IMR-90 (cell line): ENCODE data around the gene GTF2A1L. TPM values are rescaled to one million over a fixed set of nuclear protein-coding genes. Genes with fewer than 3 reads are reported as not detected.
"Not testable (repeated sequence)": the region's sequence is repeated elsewhere in the genome, so short reads cannot be mapped to it uniquely, and the experiment has no call there.

ENCODE experiments used
- ATAC-seq: fragments of 200-7000 bp; cut with Tn5 transposase; 2 replicates; pipeline ENCODE4 v1.9.1; 2020; ENCODE audit warnings: low read depth, mild to moderate bottlenecking, moderate library complexity
- BruUV-seq: library from RNA; stranded (reverse); fragments of 400-500 nt; replicated peaks from 2 replicates; lab custom pipeline; 2021; lab: Mats Ljungman, UMichigan
- CTCF ChIA-PET: fragments of 300-600 bp; formaldehyde crosslinking; extraction: SDS; loops from one replicate; lab custom pipeline; 2021; ENCODE audit warnings: antibody characterized with exemption; lab: Yijun Ruan, JAX
- POLR2A ChIA-PET: fragments of 300-600 bp; sonication (Branson Sonifier 250); formaldehyde crosslinking; loops from one replicate; lab custom pipeline; 2022; ENCODE audit warnings: antibody characterized with exemption; ENCODE audit not compliant: unreplicated experiment; lab: Charles Lee
- DNase-seq: peaks from one replicate; pipeline ENCODE4 v3.0.0; 2013
- H2AFZ ChIP-seq: replicated peaks from 2 replicates; pipeline ENCODE3; 2013; ENCODE audit warnings: low read length, mild to moderate bottlenecking; ENCODE audit not compliant: poor library complexity
- H2AK5ac ChIP-seq: 2 replicates; pipeline ENCODE4 v1.6.1; 2013; ENCODE audit warnings: low read depth, low read length, inconsistent platforms
- H2AK9ac ChIP-seq: replicated peaks from 2 replicates; pipeline ENCODE3; 2013; ENCODE audit warnings: mild to moderate bottlenecking, low read depth, low read length, moderate library complexity; ENCODE audit not compliant: poor library complexity
- H2BK120ac ChIP-seq: 2 replicates; pipeline ENCODE4 v1.6.1; 2013; ENCODE audit warnings: low read depth, low read length, inconsistent platforms
- H2BK15ac ChIP-seq: 3 replicates; pipeline ENCODE4 v1.6.1; 2013; ENCODE audit warnings: low read depth, low read length, inconsistent platforms
- H2BK20ac ChIP-seq: 2 replicates; pipeline ENCODE4 v1.6.1; 2013; ENCODE audit warnings: low read depth, mild to moderate bottlenecking, inconsistent platforms, low read length, moderate library complexity
- H2BK5ac ChIP-seq: 2 replicates; pipeline ENCODE4 v1.6.1; 2013; ENCODE audit warnings: mild to moderate bottlenecking, low read depth, low read length, inconsistent platforms; ENCODE audit not compliant: poor library complexity, severe bottlenecking
- H3K14ac ChIP-seq: replicated peaks from 2 replicates; pipeline ENCODE4 v1.6.1; 2013; ENCODE audit warnings: low read depth, low read length, inconsistent platforms
- H3K18ac ChIP-seq: 2 replicates; pipeline ENCODE4 v1.6.1; 2013; ENCODE audit warnings: low read depth, low read length, control low read depth
- H3K23ac ChIP-seq: 2 replicates; pipeline ENCODE4 v1.6.1; 2013; ENCODE audit warnings: low read depth, low read length, inconsistent platforms
- H3K27ac ChIP-seq: 2 replicates; pipeline ENCODE4 v1.5.1; 2013; ENCODE audit warnings: mild to moderate bottlenecking, control low read depth, low read length; ENCODE audit not compliant: insufficient read depth
- H3K27me3 ChIP-seq: 2 replicates; pipeline ENCODE4 v1.6.1; 2013; ENCODE audit warnings: low read length; ENCODE audit not compliant: control insufficient read depth, insufficient read depth
- H3K36me3 ChIP-seq: 2 replicates; pipeline ENCODE4 v1.6.1; 2013; ENCODE audit warnings: low read length, mixed read lengths; ENCODE audit not compliant: control insufficient read depth, insufficient read depth
- H3K4ac ChIP-seq: 2 replicates; pipeline ENCODE4 v1.6.1; 2013; ENCODE audit warnings: low read depth, low read length, inconsistent platforms
- H3K4me1 ChIP-seq: 2 replicates; pipeline ENCODE4 v1.6.1; 2013; ENCODE audit warnings: low read length, mixed read lengths; ENCODE audit not compliant: control insufficient read depth, insufficient read depth
- H3K4me2 ChIP-seq: 2 replicates; pipeline ENCODE4 v1.6.1; 2013; ENCODE audit warnings: low read depth, mild to moderate bottlenecking, control low read depth, low read length, moderate library complexity
- H3K4me3 ChIP-seq: 2 replicates; pipeline ENCODE4 v1.5.1; 2013; ENCODE audit warnings: low read depth, mild to moderate bottlenecking, control low read depth, low read length, moderate library complexity; ENCODE audit not compliant: insufficient read depth
- H3K56ac ChIP-seq: 2 replicates; pipeline ENCODE4 v1.6.1; 2013; ENCODE audit warnings: low read length, inconsistent platforms; ENCODE audit not compliant: insufficient read depth; ENCODE audit errors: extremely low read depth
- H3K79me1 ChIP-seq, 2 experiments: 2 replicates each; pipeline ENCODE4 v1.6.1; 2013; ENCODE audit warnings: low read length in 2 of 2, inconsistent platforms in 1 of 2, low read depth in 1 of 2
- H3K9ac ChIP-seq: 2 replicates; pipeline ENCODE4 v1.6.1; 2013; ENCODE audit warnings: low read depth, low read length, control low read depth
- H3K9me1 ChIP-seq: 2 replicates; pipeline ENCODE4 v1.6.1; 2013; ENCODE audit warnings: low read length, inconsistent platforms; ENCODE audit not compliant: insufficient read depth
- H3K9me3 ChIP-seq: 2 replicates; pipeline ENCODE4 v1.6.1; 2013; ENCODE audit warnings: low read length; ENCODE audit not compliant: control insufficient read depth, insufficient read depth
- H4K20me1 ChIP-seq: 2 replicates; pipeline ENCODE4 v1.6.1; 2013; ENCODE audit warnings: low read length, inconsistent platforms; ENCODE audit not compliant: insufficient read depth
- H4K5ac ChIP-seq: 2 replicates; pipeline ENCODE4 v1.6.1; 2013; ENCODE audit warnings: mild to moderate bottlenecking, low read depth, low read length, control low read depth
- H4K8ac ChIP-seq, 2 experiments: 2 replicates each; pipeline ENCODE4 v1.6.1; 2013; ENCODE audit warnings: low read depth in 2 of 2, low read length in 2 of 2, control low read depth in 1 of 2, inconsistent platforms in 1 of 2
- H4K91ac ChIP-seq: 2 replicates; pipeline ENCODE4 v1.6.1; 2013; ENCODE audit warnings: low read depth, low read length, inconsistent platforms; ENCODE audit not compliant: insufficient read depth
- WGBS, 2 experiments: methylation state at CpG; one replicate each; pipeline versions ENCODE4 v1.1.5 to v1.1.7; 2013; ENCODE audit warnings: missing lambda C conversion rate in 2 of 2; ENCODE audit not compliant: insufficient read length in 1 of 2; ENCODE audit errors: extremely low coverage in 2 of 2; 5-methylcytosine and 5-hydroxymethylcytosine counted together
- dilution Hi-C: fragments of 300-500 bp; cut with HindIII; formaldehyde crosslinking; loops from one replicate; pipeline ENCODE4 v1.14.3; 2018; ENCODE audit warnings: low sequenced_read_pairs; ENCODE audit not compliant: unreplicated experiment
- in situ Hi-C: fragments of 300-500 bp; cut with MboI; formaldehyde crosslinking; loops from 3 replicates; pipeline ENCODE4 v1.14.3; 2019; ENCODE audit warnings: low sequenced_read_pairs, inconsistent platforms, mixed read lengths
- intact Hi-C: fragments of 100-400 bp; cut with micrococcal nuclease; formaldehyde crosslinking; loops from 2 replicates; pipeline ENCODE4 v1.10.0; 2022
- polyA plus RNA-seq, 3 experiments: library from polyadenylated mRNA; depleted of rRNA; stranded (reverse); fragments of >200 nt; gene quantifications; 2 replicates each; pipeline ENCODE4 v1.2.3, GENCODE V29; 2012; ENCODE audit warnings: low replicate concordance in 1 of 3
- total RNA-seq: library from RNA; depleted of rRNA; stranded (reverse); fragments of >200 nt; gene quantifications from 2 replicates; pipeline ENCODE4 v1.2.3, GENCODE V29; 2012

The GTF2A1L gene
- total and polyA plus RNA-seq, 2 of the 4 experiments (the other 2 are of a cell fraction), result not detected

DNA sequence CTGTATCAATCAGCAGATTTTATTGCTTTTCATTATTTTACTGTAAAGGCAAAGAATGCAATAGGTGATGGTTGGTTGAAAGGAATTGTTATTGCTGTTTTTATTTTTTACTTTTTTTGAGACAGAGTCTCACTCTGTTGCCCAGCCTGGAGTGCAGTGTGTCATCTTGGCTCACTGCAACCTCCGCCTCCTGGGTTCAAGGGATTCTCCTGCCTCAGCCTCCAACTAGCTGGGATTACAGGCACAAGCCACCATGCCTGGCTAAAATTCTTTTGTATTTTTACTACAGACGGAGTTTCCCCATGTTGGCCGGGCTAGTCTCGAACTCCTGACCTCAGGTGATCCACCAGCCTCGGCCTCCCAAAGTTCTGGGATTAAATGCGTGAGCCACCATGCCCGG lies 20.9 kb upstream of the GTF2A1L start:
- BruUV-seq, H3K4me2 ChIP-seq, H3K79me1 ChIP-seq, H3K4ac ChIP-seq, H2BK15ac ChIP-seq, H4K8ac ChIP-seq, H2AK9ac ChIP-seq, H3K9me1 ChIP-seq, H2AFZ ChIP-seq, H3K18ac ChIP-seq, H3K23ac ChIP-seq, H2AK5ac ChIP-seq, ATAC-seq, H3K27me3 ChIP-seq, H3K27ac ChIP-seq, H2BK120ac ChIP-seq, H4K91ac ChIP-seq, H3K4me1 ChIP-seq, H2BK5ac ChIP-seq, H4K5ac ChIP-seq, H3K9ac ChIP-seq, H3K9me3 ChIP-seq, H3K14ac ChIP-seq, POLR2A ChIA-PET, intact Hi-C loops, dilution Hi-C loops, H4K20me1 ChIP-seq, H3K36me3 ChIP-seq, H3K4me3 ChIP-seq, H3K56ac ChIP-seq, CTCF ChIA-PET, in situ Hi-C loops, DNase-seq, H2BK20ac ChIP-seq: not testable (repeated sequence)
- WGBS, 2 experiments, result 96% methylated on average over 4 of the region's 7 CpGs; no CpG with 5 or more reads in 1 of the 2 experiments
